ENCODE data around the gene LOXL3.

GRCh38 chr2:74597410-74597809 is 43.7 kb upstream of the LOXL3 start:
- TF ChIP-seq POLR2A (IDR thresholded peaks at IDR 0.05), result no peak
- no peak for TF ChIP-seq CTCF (IDR thresholded peaks at IDR 0.05)

All from thyroid gland (tissue), 4 donors.